ENCODE results near the gene OTUD3. TPM values are rescaled to one million over a fixed set of nuclear protein-coding genes. Genes with fewer than 3 reads are reported as not detected.
"Not testable (repeated sequence)": the region's sequence is repeated elsewhere in the genome, so short reads cannot be mapped to it uniquely, and the experiment has no call there.

OTUD3 gene
- total RNA-seq, 1 experiment from 2014 or later, result 2.5 TPM

- in situ Hi-C loops (cut with HindIII; ENCODE audit: low pct_unique_long_range_greater_than_20kb, low sequenced_read_pairs), result no loop called here
- DNase-seq (ENCODE audit: low read depth), result no peak
Observed at GRCh38 chr1:19894218-19894617, 12.0 kb downstream of the OTUD3 start.

DNA sequence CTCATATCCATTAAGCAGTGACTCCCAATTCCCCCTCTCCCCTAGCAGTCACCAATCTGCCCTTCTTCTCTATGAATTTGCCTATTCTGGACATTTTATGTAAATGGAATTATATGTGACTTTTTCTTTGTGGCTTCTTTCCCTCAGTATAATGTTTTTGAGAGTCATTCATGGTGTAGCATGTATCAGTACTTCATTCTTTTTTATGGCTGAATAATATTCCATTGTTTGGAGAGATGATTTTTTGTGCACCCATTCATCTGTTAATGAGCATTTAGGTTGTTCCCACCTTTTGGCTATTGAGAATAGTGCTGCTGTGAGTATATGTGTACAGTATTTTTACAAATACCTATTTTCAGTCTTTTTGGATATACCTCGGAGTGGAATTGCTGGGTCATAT is 19.5 kb downstream of the OTUD3 start:
- DNase-seq (ENCODE audit: low read depth), result no peak
- in situ Hi-C loops (cut with HindIII; ENCODE audit: low pct_unique_long_range_greater_than_20kb, low sequenced_read_pairs), result no loop called here

GRCh38 chr1:19903621-19904020 is 21.4 kb downstream of the OTUD3 start:
- in situ Hi-C loops (cut with HindIII; ENCODE audit: low pct_unique_long_range_greater_than_20kb, low sequenced_read_pairs), result no loop called here
- no peak for DNase-seq (ENCODE audit: low read depth)

DNA sequence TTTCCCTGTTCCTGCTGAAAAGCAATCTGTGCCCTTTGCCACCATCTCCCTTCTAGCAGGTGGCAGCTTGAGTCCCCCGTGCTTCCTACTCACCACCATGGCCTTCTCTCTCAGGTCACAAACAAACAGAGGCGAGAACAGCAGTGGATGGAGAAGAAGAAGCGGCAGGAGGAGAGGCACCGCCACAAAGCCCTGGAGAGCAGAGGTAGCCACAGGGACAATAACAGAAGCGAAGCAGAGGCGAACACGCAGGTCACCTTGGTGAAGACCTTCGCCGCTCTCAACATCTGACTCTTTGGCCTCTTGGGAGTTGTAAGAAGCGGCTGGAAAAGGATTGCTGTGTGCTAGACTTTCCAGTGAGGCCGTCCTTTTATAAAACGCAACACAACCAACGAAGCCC is 25.3 kb downstream of the OTUD3 start:
- in situ Hi-C loops (cut with HindIII; ENCODE audit: low pct_unique_long_range_greater_than_20kb, low sequenced_read_pairs), result no loop called here

GRCh38 chr1:19909392-19909791 is 27.2 kb downstream of the OTUD3 start:
- in situ Hi-C loops (cut with HindIII; ENCODE audit: low pct_unique_long_range_greater_than_20kb, low sequenced_read_pairs), result no loop called here

More for the DNA sequence above, 25.3 kb downstream of the OTUD3 start:
- no peak for DNase-seq (ENCODE audit: low read depth)

GRCh38 chr1:19909971-19910370 is 27.8 kb downstream of the OTUD3 start:
- DNase-seq (ENCODE audit: low read depth), result no peak
- in situ Hi-C loops (cut with HindIII; ENCODE audit: low pct_unique_long_range_greater_than_20kb, low sequenced_read_pairs), result no loop called here

More at GRCh38 chr1:19909392-19909791, 27.2 kb downstream of the OTUD3 start:
- no peak for DNase-seq (ENCODE audit: low read depth)

DNA sequence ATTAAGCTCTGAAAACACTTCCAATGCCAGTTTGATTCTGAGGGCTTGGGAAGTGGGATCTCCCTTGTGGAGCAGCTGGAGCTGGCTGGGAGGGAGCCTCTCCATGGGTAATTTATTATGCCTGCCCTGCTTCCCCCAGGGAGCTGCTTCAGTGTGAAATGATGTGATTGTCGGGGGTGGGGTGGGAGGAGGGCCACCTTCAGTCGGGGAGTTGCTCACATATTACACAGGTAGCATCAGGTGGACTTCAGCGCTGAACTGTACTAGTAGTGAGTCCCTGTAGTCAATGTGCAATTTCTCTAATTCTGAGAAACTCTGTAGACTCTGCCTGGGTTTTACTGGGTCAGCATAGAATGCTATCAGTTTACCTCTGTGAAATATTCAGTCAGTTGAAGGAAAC is 28.5 kb downstream of the OTUD3 start:
- DNase-seq (ENCODE audit: low read depth), result no peak
- in situ Hi-C loops (cut with HindIII; ENCODE audit: low pct_unique_long_range_greater_than_20kb, low sequenced_read_pairs), result no loop called here

GRCh38 chr1:19918057-19918456 is 35.9 kb downstream of the OTUD3 start:
- DNase-seq (ENCODE audit: low read depth), result peak; percentile 51
- in situ Hi-C loops (cut with HindIII; ENCODE audit: low pct_unique_long_range_greater_than_20kb, low sequenced_read_pairs), result no loop called here

GRCh38 chr1:19920132-19920710 is 38.0 kb downstream of the OTUD3 start:
- in situ Hi-C loops (cut with HindIII; ENCODE audit: low pct_unique_long_range_greater_than_20kb, low sequenced_read_pairs), result no loop called here

DNA sequence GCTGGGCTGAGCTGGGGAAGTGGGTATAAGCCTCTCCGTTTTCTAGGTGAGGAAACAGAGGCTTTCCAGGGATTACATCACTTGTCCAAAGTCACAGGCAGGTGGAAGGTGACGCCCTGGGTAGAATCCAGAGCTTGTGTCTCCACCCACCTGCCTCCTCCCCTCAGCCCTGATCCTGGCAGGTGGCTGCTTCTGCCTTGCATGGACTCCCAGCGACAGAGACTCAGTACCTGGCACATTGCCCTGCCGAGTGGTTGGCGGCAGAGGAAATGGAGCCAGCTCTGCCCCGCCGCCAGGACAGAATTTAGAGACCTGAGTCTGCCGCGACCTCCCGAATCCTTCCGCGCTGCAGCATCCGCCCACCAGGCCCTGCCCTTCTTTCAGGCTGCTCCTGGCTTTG is 39.1 kb downstream of the OTUD3 start:
- in situ Hi-C loops (cut with HindIII; ENCODE audit: low pct_unique_long_range_greater_than_20kb, low sequenced_read_pairs), result no loop called here

More at GRCh38 chr1:19920132-19920710, 38.0 kb downstream of the OTUD3 start:
- no peak for DNase-seq (ENCODE audit: low read depth)

GRCh38 chr1:19922015-19922688 is 40.0 kb downstream of the OTUD3 start:
- no peak for DNase-seq (ENCODE audit: low read depth)
- in situ Hi-C loops (cut with HindIII; ENCODE audit: low pct_unique_long_range_greater_than_20kb, low sequenced_read_pairs), result no loop called here

More for the DNA sequence above, 39.1 kb downstream of the OTUD3 start:
- no peak for DNase-seq (ENCODE audit: low read depth)

DNA sequence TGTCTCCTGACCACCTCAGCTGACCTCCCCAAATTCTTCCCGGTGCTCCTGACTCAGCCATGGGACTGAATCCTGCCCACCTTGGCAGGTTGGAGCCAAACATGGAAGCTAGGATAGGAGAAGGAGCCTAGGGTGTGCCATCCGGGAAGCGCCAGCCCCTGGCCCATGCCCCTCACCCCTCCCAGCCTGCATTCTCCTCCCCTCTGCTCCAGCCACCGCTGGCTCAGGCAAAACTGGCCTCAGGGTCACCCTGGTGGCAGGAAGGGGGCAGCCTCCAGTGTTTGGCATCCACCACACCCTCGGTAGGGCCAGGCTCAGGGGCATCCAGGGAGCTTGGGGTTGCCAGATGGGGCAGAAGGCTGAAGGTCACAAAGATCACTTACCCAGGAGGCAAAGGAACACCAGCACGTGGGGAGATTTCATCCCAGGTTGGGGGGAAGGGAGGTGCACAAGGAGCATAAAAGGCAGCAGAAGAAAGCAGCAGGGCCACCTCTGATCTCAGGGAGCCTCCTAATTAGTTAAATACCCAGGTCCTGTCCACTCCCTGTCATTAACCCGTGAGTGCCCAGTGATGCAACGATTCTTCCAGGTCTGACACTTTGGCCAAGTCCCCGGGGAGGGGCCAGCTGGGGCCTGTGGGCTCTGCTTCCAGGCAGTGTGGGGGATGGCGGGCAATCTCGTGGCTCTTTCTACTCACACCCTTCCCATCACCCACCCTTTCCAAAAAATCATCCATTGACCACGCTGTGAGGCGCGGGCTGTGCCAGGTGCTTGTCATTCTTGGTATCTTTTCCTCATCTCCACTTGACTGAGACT is 41.1 kb downstream of the OTUD3 start, which contains the start of gene PLA2G2E:
Gene PLA2G2E (minus strand): TSS at position 481 of the 816 bp plus-strand sequence. CDS start 58 bp downstream, at position 423.
- in situ Hi-C loops (cut with HindIII; ENCODE audit: low pct_unique_long_range_greater_than_20kb, low sequenced_read_pairs), result no loop called here
- DNase-seq (ENCODE audit: low read depth), result no peak

DNA sequence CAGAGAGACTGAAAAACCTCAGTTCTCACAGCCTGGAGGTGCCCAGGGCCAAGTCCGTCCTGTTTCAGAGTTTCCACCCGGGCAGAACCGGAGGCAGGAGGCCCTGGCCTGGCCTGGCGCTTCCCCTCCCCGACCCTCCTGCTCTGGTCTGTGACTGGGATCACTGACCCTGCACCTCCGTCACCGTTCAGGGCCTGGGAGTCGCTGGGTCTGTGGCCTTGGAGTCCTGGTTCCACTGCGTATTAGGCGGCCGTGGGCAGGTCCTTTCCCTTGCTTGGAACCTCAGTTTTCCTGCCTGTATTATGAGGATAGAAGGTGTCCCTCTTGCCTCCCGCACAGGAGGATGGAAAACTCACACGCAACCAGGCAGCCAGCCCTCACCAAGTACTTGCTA is 41.8 kb downstream of the OTUD3 start:
- in situ Hi-C loops (cut with HindIII; ENCODE audit: low pct_unique_long_range_greater_than_20kb, low sequenced_read_pairs), result no loop called here
- DNase-seq (ENCODE audit: low read depth), result no peak

DNA sequence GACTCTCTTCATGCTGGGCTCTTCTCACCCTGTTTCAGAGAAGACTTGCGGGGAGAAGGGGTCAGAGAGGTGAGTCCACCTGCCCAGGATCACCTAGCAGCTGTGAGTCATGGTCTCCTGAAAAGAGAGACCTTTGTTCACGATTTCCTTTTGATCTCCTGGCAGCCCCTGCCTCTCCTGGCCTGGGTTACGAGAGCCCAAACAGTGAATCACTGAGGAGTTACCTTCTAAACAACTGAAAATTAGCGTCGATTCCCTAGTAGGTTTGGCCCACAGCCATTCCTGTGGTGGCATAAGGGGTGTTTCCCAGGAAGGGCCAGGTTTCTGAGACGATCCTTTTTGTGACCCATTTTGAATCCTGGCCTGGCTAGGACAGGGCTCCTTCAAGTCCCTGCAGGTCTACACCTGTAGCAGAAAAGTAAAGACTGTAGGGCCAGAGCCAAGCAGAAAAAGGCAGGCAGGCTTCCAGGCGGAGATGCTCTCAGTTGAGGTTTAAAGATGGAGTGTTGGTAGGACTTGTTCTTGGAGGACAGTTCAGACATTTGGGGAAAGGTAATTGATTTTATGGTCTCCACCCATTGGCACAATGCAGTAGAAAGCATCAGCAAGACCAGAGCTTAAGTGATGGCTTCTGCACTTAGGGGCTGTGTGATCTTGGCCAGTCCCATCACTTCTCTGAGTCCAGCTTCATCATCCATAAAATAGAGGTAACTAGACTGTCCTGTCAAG is 43.3 kb downstream of the OTUD3 start:
- in situ Hi-C loops (cut with HindIII; ENCODE audit: low pct_unique_long_range_greater_than_20kb, low sequenced_read_pairs), result no loop called here
- no peak for DNase-seq (ENCODE audit: low read depth)

DNA sequence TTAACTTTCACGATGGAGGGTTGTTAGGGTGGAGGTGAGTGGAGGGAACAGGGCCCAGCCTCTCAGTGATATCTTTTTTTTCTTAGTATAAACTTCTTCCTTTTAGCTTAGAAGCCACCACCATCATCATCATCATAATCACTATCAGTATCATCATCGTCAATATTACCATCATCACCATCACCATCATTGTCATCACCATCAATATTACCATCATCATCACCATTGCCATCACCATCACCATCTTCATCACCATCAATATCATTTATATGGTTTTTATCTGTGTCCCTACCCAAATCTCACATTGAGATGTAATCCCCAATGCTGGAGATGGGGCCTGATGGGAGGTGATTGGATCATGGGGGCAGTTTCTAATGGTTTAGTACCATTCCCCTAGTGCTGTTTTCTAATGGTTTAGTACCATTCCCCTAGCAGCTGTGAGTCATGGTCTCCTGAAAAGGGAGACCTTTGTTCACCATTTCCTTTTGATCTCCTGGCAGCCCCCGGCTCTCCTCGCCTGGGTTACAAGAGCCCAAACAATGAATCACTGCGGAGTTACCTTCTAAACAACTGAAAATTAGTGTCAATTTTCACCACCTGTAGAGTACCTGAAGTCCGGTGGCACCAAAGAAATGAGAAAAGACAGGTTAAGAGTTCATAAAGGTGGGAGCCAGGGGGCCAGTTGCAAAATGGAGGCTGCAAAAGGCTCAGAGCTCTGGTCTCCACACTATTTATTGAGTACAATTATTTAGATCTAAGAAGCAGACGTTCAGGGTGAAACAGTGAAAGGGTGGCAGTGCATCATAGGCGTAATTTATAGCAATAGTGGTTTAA is 44.3 kb downstream of the OTUD3 start:
- in situ Hi-C loops (cut with HindIII; ENCODE audit: low pct_unique_long_range_greater_than_20kb, low sequenced_read_pairs), result no loop called here
- DNase-seq (ENCODE audit: low read depth), result no peak

GRCh38 chr1:19927130-19927421 is 44.9 kb downstream of the OTUD3 start:
- DNase-seq (ENCODE audit: low read depth); in situ Hi-C loops (cut with HindIII; ENCODE audit: low pct_unique_long_range_greater_than_20kb, low sequenced_read_pairs): not testable (repeated sequence)

DNA sequence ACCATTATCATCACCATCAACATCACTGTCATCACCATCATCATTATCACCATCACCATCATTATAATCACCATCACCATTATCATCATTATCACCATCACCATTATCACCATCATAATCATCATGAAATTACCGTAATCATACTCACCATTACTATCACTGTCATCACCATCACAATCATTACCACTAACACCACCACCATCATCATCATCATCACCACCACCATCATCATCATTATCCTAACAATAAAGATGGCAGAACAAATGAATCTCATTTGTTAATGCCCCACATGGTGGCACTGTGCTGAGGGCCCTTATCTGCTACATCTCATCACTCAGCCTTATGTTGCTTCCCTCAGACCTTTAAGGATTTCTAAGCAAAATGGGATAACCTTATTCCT is 50.7 kb downstream of the OTUD3 start:
- in situ Hi-C loops (cut with HindIII; ENCODE audit: low pct_unique_long_range_greater_than_20kb, low sequenced_read_pairs), result no loop called here
- no peak for DNase-seq (ENCODE audit: low read depth)

GRCh38 chr1:19934336-19934735 is 52.1 kb downstream of the OTUD3 start:
- DNase-seq (ENCODE audit: low read depth), result no peak
- in situ Hi-C loops (cut with HindIII; ENCODE audit: low pct_unique_long_range_greater_than_20kb, low sequenced_read_pairs), result no loop called here

Measured in Caki2 (cell line).